MM.1S (cell line): ENCODE measurements around the gene COL26A1.

Source experiments
- DNase-seq: peaks from one replicate; pipeline ENCODE4 v3.0.0-alpha.2; 2015
- H2AFZ ChIP-seq: fragments of 300-600 bp; sonication (generic); 2 replicates; pipeline ENCODE4 v1.6.0; 2016; ENCODE audit warnings: antibody characterized with exemption, low read length
- H3F3A ChIP-seq: fragments of 300-600 bp; sonication (generic); 2 replicates; pipeline ENCODE4 v1.6.1; 2016; ENCODE audit warnings: mild to moderate bottlenecking, antibody characterized with exemption, low read length, moderate library complexity, mixed read lengths; ENCODE audit not compliant: insufficient read depth
- H3K27ac ChIP-seq: fragments of 300-600 bp; sonication (generic); 2 replicates; pipeline ENCODE4 v1.5.1; 2016; ENCODE audit warnings: mild to moderate bottlenecking, low read length
- H3K27me3 ChIP-seq: fragments of 300-600 bp; sonication (generic); replicated peaks from 2 replicates; pipeline ENCODE4 v1.6.0; 2016; ENCODE audit warnings: low read length; ENCODE audit not compliant: insufficient read depth
- H3K36me3 ChIP-seq: fragments of 300-600 bp; sonication (generic); replicated peaks from 2 replicates; pipeline ENCODE4 v1.6.1; 2016; ENCODE audit warnings: mild to moderate bottlenecking, low read length, mixed read lengths; ENCODE audit not compliant: insufficient read depth
- H3K4me1 ChIP-seq: fragments of 300-600 bp; sonication (generic); 2 replicates; pipeline ENCODE4 v1.6.1; 2016; ENCODE audit warnings: low read length, mixed read lengths
- H3K4me2 ChIP-seq: fragments of 300-600 bp; sonication (generic); 2 replicates; pipeline ENCODE4 v1.6.0; 2016; ENCODE audit warnings: low read depth, low read length
- H3K4me3 ChIP-seq: fragments of 300-600 bp; sonication (generic); 2 replicates; pipeline ENCODE4 v1.5.1; 2016; ENCODE audit warnings: low read length, mixed read lengths
- H3K79me2 ChIP-seq: fragments of 300-600 bp; sonication (generic); 2 replicates; pipeline ENCODE4 v1.6.1; 2016; ENCODE audit warnings: mixed run types, low read length, mixed read lengths
- H3K9ac ChIP-seq: fragments of 300-600 bp; sonication (generic); 2 replicates; pipeline ENCODE4 v1.6.1; 2016; ENCODE audit warnings: low read length, mixed read lengths
- H3K9me2 ChIP-seq: fragments of 300-600 bp; sonication (generic); replicated peaks from 2 replicates; pipeline ENCODE4 v1.6.1; 2016; ENCODE audit warnings: mild to moderate bottlenecking, low read length, mixed read lengths; ENCODE audit not compliant: insufficient read depth
- H3K9me3 ChIP-seq: fragments of 300-600 bp; sonication (generic); replicated peaks from 2 replicates; pipeline ENCODE4 v1.6.1; 2016; ENCODE audit warnings: mild to moderate bottlenecking, low read length, mixed read lengths; ENCODE audit not compliant: insufficient read depth
- H4K20me1 ChIP-seq: fragments of 300-600 bp; sonication (generic); 2 replicates; pipeline ENCODE4 v1.6.1; 2016; ENCODE audit warnings: mild to moderate bottlenecking, low read length, moderate library complexity, mixed read lengths; ENCODE audit not compliant: insufficient read depth
- CTCF ChIP-seq: fragments of 300-600 bp; sonication (generic); IDR thresholded peaks from 2 replicates; pipeline ENCODE4 v1.5.1; 2016; ENCODE audit warnings: antibody characterized with exemption, low read length, mixed read lengths
- EZH2 ChIP-seq: fragments of 300-600 bp; sonication (generic); optimal IDR thresholded peaks from 2 replicates; pipeline ENCODE3; 2017; ENCODE audit warnings: low read depth, mild to moderate bottlenecking, antibody characterized with exemption, low read length, mixed read lengths
- EZH2phosphoT487 ChIP-seq: fragments of 300-600 bp; sonication (generic); IDR thresholded peaks from 2 replicates; pipeline ENCODE4 v1.6.1; 2018; ENCODE audit warnings: antibody characterized with exemption, low read length

Gene COL26A1

DNA sequence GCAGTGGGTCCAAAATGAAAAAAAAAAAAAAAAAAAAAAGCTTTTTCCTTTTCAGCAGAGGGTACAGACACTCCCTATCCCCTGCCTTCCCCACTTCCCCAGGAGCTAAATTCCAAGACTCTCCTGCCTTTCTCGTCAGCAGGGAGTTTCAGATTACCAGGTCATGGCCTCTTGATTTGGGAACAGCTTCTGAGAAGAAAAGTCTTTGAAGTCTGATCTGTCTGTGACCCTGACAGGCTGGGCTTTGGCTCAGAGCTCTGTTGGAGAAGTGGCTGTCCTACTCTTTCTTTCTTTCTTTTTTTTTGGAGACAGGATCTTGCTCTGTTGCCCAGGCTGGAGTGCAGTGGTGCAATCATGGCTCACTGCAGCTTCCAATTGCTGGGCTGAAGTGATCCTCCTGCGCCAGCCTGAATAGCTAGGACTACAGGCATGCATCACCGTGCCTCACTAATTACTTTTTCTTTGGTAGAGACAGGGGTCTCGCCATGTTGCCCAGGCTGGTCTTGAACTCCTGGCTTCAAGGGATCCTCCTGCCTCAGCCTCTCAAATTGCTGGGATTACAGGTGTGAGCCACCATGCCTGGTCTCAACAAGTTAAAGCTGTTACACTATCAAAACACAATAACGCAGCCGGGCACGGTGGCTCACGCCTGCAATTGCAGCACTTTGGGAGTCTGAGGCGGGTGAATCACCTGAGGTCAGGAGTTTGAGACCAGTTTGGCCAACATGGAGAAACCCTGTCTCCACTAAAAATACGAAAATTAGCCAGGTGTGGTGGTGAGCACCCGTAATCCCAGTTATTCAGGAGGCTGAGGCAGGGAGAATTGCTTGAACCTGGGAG, 59.9 kb downstream of the COL26A1 start:
- DNase-seq: no peak
- no peaks in the 10 kb centered on the region for H4K20me1 ChIP-seq
- H3K79me2 ChIP-seq: no peaks in the 10 kb centered on the region
- H3K36me3 ChIP-seq: no peaks in the 10 kb centered on the region
- H3K4me2 ChIP-seq: no peak overlapping the region
- no peaks in the 10 kb centered on the region for H3F3A ChIP-seq
- H3K9me3 ChIP-seq: no peaks in the 10 kb centered on the region
- no peak for TF ChIP-seq EZH2phosphoT487
- no peak for TF ChIP-seq EZH2
- TF ChIP-seq CTCF: no peak
- H3K27ac ChIP-seq: no peak overlapping the region
- H3K4me1 ChIP-seq: no peaks in the 10 kb centered on the region
- H2AFZ ChIP-seq: no peak overlapping the region
- no peaks in the 10 kb centered on the region for H3K9me2 ChIP-seq
- H3K9ac ChIP-seq: no peak overlapping the region
- H3K4me3 ChIP-seq: no peak overlapping the region
- peaks cover 85% of the 10 kb centered on the region for H3K27me3 ChIP-seq

DNA sequence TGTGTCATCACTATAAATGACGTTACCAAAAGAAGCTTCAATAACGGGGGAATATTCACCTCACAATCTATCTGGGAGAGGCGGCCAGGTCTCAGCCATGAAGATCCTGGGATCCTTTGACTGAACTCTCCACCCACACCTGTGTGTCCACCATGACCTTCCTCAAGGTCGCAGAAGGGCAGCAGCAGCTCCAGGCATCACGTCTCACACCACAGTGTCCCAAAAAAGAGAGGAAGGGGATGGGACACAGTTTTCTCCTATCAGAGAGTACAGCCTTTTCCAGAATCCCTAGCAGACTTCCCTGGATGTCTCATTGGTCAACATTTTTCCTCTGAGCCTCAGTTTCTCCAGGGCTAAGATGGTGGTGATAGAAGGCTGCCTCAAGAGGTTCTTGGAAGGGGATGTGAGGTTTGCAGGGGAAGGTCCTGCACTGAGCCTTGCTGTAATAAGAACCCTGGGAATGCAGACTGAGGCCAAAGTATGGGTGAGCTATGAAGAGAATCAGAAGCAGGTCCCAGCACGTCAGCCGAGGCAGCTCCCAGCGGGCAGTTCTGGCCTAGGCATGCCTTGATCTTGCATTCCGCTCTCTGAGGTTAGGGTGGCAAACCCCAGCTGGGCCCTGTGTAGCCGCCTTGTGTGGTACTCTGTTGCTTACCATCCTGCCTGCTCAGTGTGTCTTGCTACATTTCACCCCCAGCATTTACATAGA, 63.8 kb downstream of the COL26A1 start:
- Histone ChIP-seq H3K4me2 (no peak overlapping the region), H3K79me2 (no peaks in the 10 kb centered on the region), H4K20me1 (no peaks in the 10 kb centered on the region), H2AFZ (no peak overlapping the region), H3K27ac (no peak overlapping the region), H3K27me3 (peaks cover 95% of the 10 kb centered on the region), H3K9me3 (no peaks in the 10 kb centered on the region), H3F3A (no peaks in the 10 kb centered on the region), H3K4me1 (no peaks in the 10 kb centered on the region), H3K36me3 (no peaks in the 10 kb centered on the region), H3K9ac (no peak overlapping the region), H3K9me2 (no peaks in the 10 kb centered on the region), H3K4me3 (no peak overlapping the region)
- no peak for DNase-seq
- no peak for TF ChIP-seq EZH2
- TF ChIP-seq CTCF: no peak
- no peak for TF ChIP-seq EZH2phosphoT487

DNA sequence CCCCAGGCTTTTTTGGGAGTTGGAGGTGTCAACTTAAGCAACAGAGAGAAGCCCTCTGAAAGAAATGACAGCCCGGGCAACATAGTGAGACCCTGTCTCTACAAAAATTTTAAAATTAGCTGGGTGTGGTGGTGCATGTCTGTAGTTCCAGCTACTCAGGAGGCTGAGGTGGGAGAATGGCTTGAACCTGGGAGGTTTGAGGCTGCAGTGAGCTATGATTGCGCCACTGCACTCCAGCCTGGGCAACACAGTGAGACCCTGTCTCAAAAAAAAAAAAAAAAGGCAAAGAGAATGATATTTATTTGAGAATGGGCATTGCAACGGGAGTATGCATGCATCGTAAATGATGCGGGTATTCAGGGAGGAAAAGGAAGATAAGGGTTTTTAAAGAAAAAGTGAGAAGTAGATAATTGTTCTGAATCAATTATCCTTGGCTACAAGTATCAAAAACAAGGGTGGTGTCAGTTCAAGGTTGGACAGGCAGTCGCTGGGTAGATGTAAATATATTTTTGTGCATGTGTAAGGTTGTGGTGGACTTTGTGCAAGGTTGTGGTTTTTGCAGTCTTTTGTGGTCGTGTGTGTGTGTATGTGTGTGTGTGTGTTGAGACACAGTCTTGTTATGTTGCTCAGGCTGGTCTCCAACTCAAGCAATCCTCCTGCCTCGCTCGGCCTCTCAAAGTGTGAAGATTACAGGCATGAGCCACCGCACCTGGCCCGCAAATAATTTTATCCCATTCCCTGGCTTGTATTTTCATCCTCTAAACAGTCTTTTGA, 65.6 kb downstream of the COL26A1 start:
- Histone ChIP-seq H3K4me2 (no peak overlapping the region), H3K9me3 (no peaks in the 10 kb centered on the region), H3K4me3 (no peak overlapping the region), H3K9ac (no peak overlapping the region), H3K79me2 (no peaks in the 10 kb centered on the region), H3K36me3 (no peaks in the 10 kb centered on the region), H3F3A (no peaks in the 10 kb centered on the region), H3K27me3 (peaks cover 94% of the 10 kb centered on the region), H2AFZ (no peak overlapping the region), H4K20me1 (no peaks in the 10 kb centered on the region), H3K27ac (no peak overlapping the region), H3K9me2 (no peaks in the 10 kb centered on the region), H3K4me1 (no peaks in the 10 kb centered on the region)
- TF ChIP-seq CTCF (no peak), EZH2phosphoT487 (no peak), EZH2 (no peak)
- no peak for DNase-seq
